ENCODE measurements around the gene ZNF724. TPM values are rescaled to one million over a fixed set of nuclear protein-coding genes. Genes with fewer than 3 reads are reported as not detected.
"Not testable (repeated sequence)": the region's sequence is repeated elsewhere in the genome, so short reads cannot be mapped to it uniquely, and the experiment has no call there.

ZNF724 gene
- 0.89 TPM for polyA plus RNA-seq (2012; ENCODE audit: low read depth, missing spikeins)

- DNase-seq (ENCODE audit: insufficient read length, low spot score) (peak; percentile 82), FAIRE-seq (peak; percentile 91)
- TF ChIP-seq POLR2AphosphoS5 (IDR thresholded peaks at IDR 0.05; ENCODE audit: low read depth, low read length) (peak; percentile 73; the same call in 1 of the 2 replicates), PAX5 (IDR thresholded peaks at IDR 0.05; ENCODE audit: insufficient read depth, low read length, severe bottlenecking) (no peak), POLR2A (IDR thresholded peaks at IDR 0.05; ENCODE audit: low read depth, low read length) (peak; percentile 76), TAF1 (IDR thresholded peaks at IDR 0.05; ENCODE audit: low read depth, low read length) (no peak), SPI1 (IDR thresholded peaks at IDR 0.05; ENCODE audit: low read depth, low read length) (peak; percentile 52), POU2F2 (IDR thresholded peaks at IDR 0.05; ENCODE audit: low read depth, low read length) (peak; percentile 86; the same call in 1 of the 2 replicates)
These were observed at the start of gene ZNF724 for GRCh38 chr19:23249911-23250649. Gene ZNF724, minus strand, starts transcription at chr19:23250394. Its CDS starts 152 bp downstream, at chr19:23250242.

DNA sequence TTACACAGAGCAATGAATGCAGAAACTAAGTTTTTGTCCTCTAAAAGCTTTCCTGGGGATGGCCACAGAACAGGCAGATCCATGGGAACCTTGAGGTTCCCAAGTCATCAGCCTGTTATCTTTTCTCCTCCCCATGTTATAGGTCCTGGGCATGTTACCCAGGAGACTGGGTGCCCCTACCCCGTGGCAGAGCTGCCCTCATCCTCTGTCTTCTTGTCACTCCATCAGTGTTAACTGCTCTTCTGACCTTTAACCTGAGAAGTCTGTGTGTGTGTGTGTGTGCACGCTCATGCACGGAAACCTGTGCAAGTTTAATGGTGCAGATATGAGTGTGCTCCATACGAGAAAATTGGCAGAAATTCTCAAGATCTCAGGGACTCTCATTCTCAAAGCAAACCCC, 43.9 kb upstream of the ZNF724 start:
- FAIRE-seq, result no peak
- DNase-seq (ENCODE audit: insufficient read length, low spot score), result no peak
- TF ChIP-seq TAF1 (IDR thresholded peaks at IDR 0.05; ENCODE audit: low read depth, low read length) (no peak), PAX5 (IDR thresholded peaks at IDR 0.05; ENCODE audit: insufficient read depth, low read length, severe bottlenecking) (no peak), SPI1 (IDR thresholded peaks at IDR 0.05; ENCODE audit: low read depth, low read length) (no peak), POLR2AphosphoS5 (IDR thresholded peaks at IDR 0.05; ENCODE audit: low read depth, low read length) (no peak), POLR2A (IDR thresholded peaks at IDR 0.05; ENCODE audit: low read depth, low read length) (no peak), POU2F2 (IDR thresholded peaks at IDR 0.05; ENCODE audit: low read depth, low read length) (no peak)

- FAIRE-seq; DNase-seq (ENCODE audit: insufficient read length, low spot score): not testable (repeated sequence)
These were observed 39.8 kb upstream of the ZNF724 start for GRCh38 chr19:23289966-23290365.

DNA sequence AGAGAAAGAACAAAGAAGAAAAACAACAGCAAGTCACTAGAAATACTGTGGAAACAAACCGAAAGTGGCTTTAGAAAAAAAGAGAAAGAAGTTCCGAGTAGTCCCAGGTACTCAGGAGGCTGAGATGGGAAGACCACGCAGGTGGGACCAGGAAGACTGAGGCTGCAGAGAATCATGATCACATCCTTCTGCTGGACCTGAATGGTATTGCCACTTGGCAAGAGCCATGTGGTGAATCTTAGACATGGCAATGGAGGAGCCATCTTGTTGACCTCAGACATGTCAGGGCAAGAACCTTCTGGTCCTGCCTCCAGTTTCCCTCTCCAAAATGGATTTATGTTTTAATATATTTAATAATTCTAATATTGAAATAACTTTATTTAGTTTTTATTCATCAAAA, 37.4 kb upstream of the ZNF724 start:
- FAIRE-seq (no peak), DNase-seq (ENCODE audit: insufficient read length, low spot score) (no peak)
- TF ChIP-seq POLR2A (IDR thresholded peaks at IDR 0.05; ENCODE audit: low read depth, low read length), result no peak
- no peak for TF ChIP-seq POLR2AphosphoS5 (IDR thresholded peaks at IDR 0.05; ENCODE audit: low read depth, low read length)
- TF ChIP-seq SPI1 (IDR thresholded peaks at IDR 0.05; ENCODE audit: low read depth, low read length), result no peak
- TF ChIP-seq POU2F2 (IDR thresholded peaks at IDR 0.05; ENCODE audit: low read depth, low read length), result no peak
- no peak for TF ChIP-seq TAF1 (IDR thresholded peaks at IDR 0.05; ENCODE audit: low read depth, low read length)
- TF ChIP-seq PAX5 (IDR thresholded peaks at IDR 0.05; ENCODE audit: insufficient read depth, low read length, severe bottlenecking), result no peak

DNA sequence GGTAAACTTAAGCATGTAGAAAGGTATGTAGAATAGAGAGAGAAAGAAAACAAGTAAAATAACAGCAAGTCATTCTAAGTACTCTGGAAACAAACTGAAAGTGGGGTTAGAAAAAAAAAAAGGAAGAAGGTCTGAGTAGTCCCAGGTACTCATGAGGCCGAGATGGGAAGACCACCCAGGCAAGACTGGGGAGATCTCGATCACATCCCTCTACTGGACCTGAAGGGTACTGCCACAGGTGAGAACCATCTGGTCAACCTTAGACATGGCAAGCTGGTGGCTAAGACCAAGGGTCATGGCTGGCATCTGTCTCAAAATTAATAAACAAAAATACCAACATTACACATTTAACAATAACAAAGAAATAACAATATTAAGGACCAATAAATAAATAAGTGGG, 36.3 kb upstream of the ZNF724 start:
- DNase-seq (ENCODE audit: insufficient read length, low spot score) (no peak), FAIRE-seq (no peak)
- TF ChIP-seq TAF1 (IDR thresholded peaks at IDR 0.05; ENCODE audit: low read depth, low read length), result no peak
- no peak for TF ChIP-seq SPI1 (IDR thresholded peaks at IDR 0.05; ENCODE audit: low read depth, low read length)
- TF ChIP-seq POLR2A (IDR thresholded peaks at IDR 0.05; ENCODE audit: low read depth, low read length), result no peak
- TF ChIP-seq POLR2AphosphoS5 (IDR thresholded peaks at IDR 0.05; ENCODE audit: low read depth, low read length), result no peak
- no peak for TF ChIP-seq PAX5 (IDR thresholded peaks at IDR 0.05; ENCODE audit: insufficient read depth, low read length, severe bottlenecking)
- TF ChIP-seq POU2F2 (IDR thresholded peaks at IDR 0.05; ENCODE audit: low read depth, low read length), result no peak

DNA sequence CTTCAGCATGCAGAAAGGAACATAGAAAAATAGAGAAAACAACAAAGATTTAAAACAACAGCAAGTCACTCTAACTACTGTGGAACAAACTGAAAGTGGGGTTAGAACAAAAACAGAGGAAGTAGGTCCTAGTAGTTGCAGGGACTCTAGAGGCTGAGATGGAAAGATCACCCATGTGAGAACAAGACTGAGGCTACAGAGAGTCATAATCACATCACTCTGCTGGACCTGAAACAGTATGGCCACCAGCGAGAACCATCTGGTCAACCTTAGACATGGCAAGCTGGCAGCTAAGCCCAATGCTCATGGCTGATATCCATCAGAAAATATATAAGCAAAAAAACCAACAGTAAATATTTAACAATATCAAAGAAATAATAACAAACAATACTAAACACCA, 35.8 kb upstream of the ZNF724 start:
- DNase-seq (ENCODE audit: insufficient read length, low spot score) (no peak), FAIRE-seq (no peak)
- TF ChIP-seq SPI1 (IDR thresholded peaks at IDR 0.05; ENCODE audit: low read depth, low read length) (no peak), PAX5 (IDR thresholded peaks at IDR 0.05; ENCODE audit: insufficient read depth, low read length, severe bottlenecking) (no peak), POLR2AphosphoS5 (IDR thresholded peaks at IDR 0.05; ENCODE audit: low read depth, low read length) (no peak), TAF1 (IDR thresholded peaks at IDR 0.05; ENCODE audit: low read depth, low read length) (no peak), POU2F2 (IDR thresholded peaks at IDR 0.05; ENCODE audit: low read depth, low read length) (no peak), POLR2A (IDR thresholded peaks at IDR 0.05; ENCODE audit: low read depth, low read length) (no peak)

DNA sequence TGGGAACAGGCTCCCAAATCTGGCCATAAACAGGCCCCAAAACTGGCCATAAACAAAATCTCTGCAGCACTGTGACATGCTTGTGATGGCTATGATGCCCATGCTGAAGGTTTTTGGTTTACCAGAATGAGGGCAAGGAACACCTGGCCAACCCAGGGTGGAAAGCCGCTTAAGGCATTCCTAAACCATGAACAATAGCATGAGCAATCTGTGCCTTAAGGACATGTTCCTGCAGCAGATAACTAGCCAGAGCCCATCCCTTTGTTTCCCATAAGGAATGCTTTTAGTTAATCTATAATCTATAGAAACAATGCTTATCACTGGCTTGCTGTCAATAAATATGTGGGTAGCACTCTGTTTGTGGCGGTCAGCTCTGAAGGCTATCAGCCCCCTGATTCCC, 35.1 kb upstream of the ZNF724 start:
- not testable (repeated sequence) for DNase-seq (ENCODE audit: insufficient read length, low spot score); FAIRE-seq

DNA sequence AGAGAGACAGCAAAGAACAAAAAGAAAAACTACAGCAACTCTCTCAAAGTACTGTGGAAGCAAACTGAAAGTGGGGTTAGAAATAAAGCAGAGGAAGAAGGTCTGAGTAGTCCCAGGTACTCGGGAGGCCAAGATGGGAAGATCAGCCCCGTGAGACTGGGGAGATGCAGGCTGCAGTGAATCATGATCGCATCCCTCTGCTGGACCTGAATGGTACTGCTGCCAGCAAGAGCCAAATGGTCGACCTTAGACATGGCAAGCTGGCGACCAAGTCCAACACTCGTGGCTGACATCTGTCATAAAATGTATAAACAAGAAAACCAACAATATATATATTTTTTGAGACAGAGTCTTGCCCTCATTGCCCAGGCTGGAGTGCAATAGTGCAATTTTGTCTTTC, 33.7 kb upstream of the ZNF724 start:
- FAIRE-seq (no peak), DNase-seq (ENCODE audit: insufficient read length, low spot score) (peak; percentile 25)
- TF ChIP-seq POLR2A (IDR thresholded peaks at IDR 0.05; ENCODE audit: low read depth, low read length) (no peak), POLR2AphosphoS5 (IDR thresholded peaks at IDR 0.05; ENCODE audit: low read depth, low read length) (no peak), POU2F2 (IDR thresholded peaks at IDR 0.05; ENCODE audit: low read depth, low read length) (no peak), TAF1 (IDR thresholded peaks at IDR 0.05; ENCODE audit: low read depth, low read length) (no peak), SPI1 (IDR thresholded peaks at IDR 0.05; ENCODE audit: low read depth, low read length) (no peak), PAX5 (IDR thresholded peaks at IDR 0.05; ENCODE audit: insufficient read depth, low read length, severe bottlenecking) (no peak)

- DNase-seq (ENCODE audit: insufficient read length, low spot score) (no peak), FAIRE-seq (no peak)
- TF ChIP-seq POU2F2 (IDR thresholded peaks at IDR 0.05; ENCODE audit: low read depth, low read length) (no peak), TAF1 (IDR thresholded peaks at IDR 0.05; ENCODE audit: low read depth, low read length) (no peak), SPI1 (IDR thresholded peaks at IDR 0.05; ENCODE audit: low read depth, low read length) (no peak), PAX5 (IDR thresholded peaks at IDR 0.05; ENCODE audit: insufficient read depth, low read length, severe bottlenecking) (no peak), POLR2AphosphoS5 (IDR thresholded peaks at IDR 0.05; ENCODE audit: low read depth, low read length) (no peak), POLR2A (IDR thresholded peaks at IDR 0.05; ENCODE audit: low read depth, low read length) (no peak)
These were observed 31.6 kb upstream of the ZNF724 start for GRCh38 chr19:23281663-23282276.

DNA sequence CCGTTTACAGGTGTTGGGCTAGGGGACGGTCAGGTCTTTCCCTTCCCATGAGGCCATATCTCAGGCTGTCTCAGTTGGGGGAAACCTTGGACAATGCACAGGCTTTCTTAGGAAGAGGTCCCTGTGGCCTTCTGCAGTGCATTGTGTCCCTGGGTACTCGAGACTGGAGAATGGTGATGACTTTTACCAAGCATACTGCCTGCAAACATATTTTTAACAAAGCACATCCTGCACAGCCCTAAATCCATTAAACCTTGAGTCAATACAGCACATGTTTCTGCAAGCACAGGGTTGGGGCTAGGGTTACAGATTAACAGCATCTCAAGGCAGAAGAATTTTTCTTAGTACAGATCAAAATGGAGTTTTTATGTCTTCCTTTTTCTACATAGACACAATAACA, 27.9 kb upstream of the ZNF724 start:
- FAIRE-seq; DNase-seq (ENCODE audit: insufficient read length, low spot score): not testable (repeated sequence)

All from GM12891 (cell line).